Neural cell (in vitro differentiated cells): Measurements from ENCODE around the gene KCNQ1OT1. TPM values are rescaled to one million over a fixed set of nuclear protein-coding genes. Genes with fewer than 3 reads are reported as not detected.

Source experiments
- H2AFZ ChIP-seq: fragments of 200-600, 300-800 bp; sonication (generic), shearing (Covaris generic); 2 replicates; pipeline ENCODE4 v1.6.0; 2014; ENCODE audit warnings: low read depth, mild to moderate bottlenecking, antibody characterized with exemption, low read length, moderate library complexity
- H3F3A ChIP-seq: fragments of 200-600 bp; shearing (Covaris generic); 2 replicates; pipeline ENCODE4 v1.6.1; 2016; ENCODE audit warnings: mild to moderate bottlenecking, moderate library complexity, mixed read lengths, antibody characterized with exemption, low read length; ENCODE audit not compliant: insufficient read depth, poor library complexity, severe bottlenecking
- H3K27ac ChIP-seq: fragments of 200-600, 300-800 bp; sonication (generic), shearing (Covaris generic); 2 replicates; pipeline ENCODE4 v1.5.1; 2014; ENCODE audit warnings: mild to moderate bottlenecking, low read length, moderate library complexity
- H3K27me3 ChIP-seq: fragments of 300-800, 200-600 bp; sonication (generic), shearing (Covaris generic); 2 replicates; pipeline ENCODE4 v1.6.0; 2014; ENCODE audit warnings: mild to moderate bottlenecking, low read depth, low read length, moderate library complexity; ENCODE audit not compliant: insufficient read depth
- H3K36me3 ChIP-seq: fragments of 300-800, 200-600 bp; sonication (generic), shearing (Covaris generic); 2 replicates; pipeline ENCODE4 v1.5.1; 2014; ENCODE audit warnings: mild to moderate bottlenecking, antibody characterized with exemption, low read length, moderate library complexity; ENCODE audit not compliant: insufficient read depth
- H3K4me2 ChIP-seq: fragments of 300-800, 200-600 bp; sonication (generic), shearing (Covaris generic); 2 replicates; pipeline ENCODE4 v1.6.0; 2014; ENCODE audit warnings: mild to moderate bottlenecking, low read length
- H3K4me3 ChIP-seq: fragments of 300-800, 200-600 bp; sonication (generic), shearing (Covaris generic); 2 replicates; pipeline ENCODE4 v1.5.1; 2014; ENCODE audit warnings: mild to moderate bottlenecking, low read length, moderate library complexity
- H3K79me2 ChIP-seq: fragments of 200-600 bp; shearing (Covaris generic); replicated peaks from 2 replicates; pipeline ENCODE4 v1.6.0; 2014; ENCODE audit warnings: mild to moderate bottlenecking, low read length, moderate library complexity; ENCODE audit not compliant: insufficient read depth
- H3K9ac ChIP-seq: fragments of 300-800, 200-600 bp; sonication (generic), shearing (Covaris generic); 2 replicates; pipeline ENCODE4 v1.6.1; 2016; ENCODE audit warnings: mild to moderate bottlenecking, low read length, mixed read lengths
- H3K9me2 ChIP-seq: fragments of 200-600 bp; shearing (Covaris generic); 2 replicates; pipeline ENCODE4 v1.6.1; 2016; ENCODE audit warnings: mild to moderate bottlenecking, low read length, mixed read lengths; ENCODE audit not compliant: insufficient read depth
- H3K9me3 ChIP-seq: fragments of 200-600, 300-800 bp; sonication (generic), shearing (Covaris generic); 2 replicates; pipeline ENCODE4 v1.6.1; 2016; ENCODE audit warnings: mild to moderate bottlenecking, mixed run types, low read length, moderate library complexity, mixed read lengths
- H4K20me1 ChIP-seq: fragments of 200-600 bp; shearing (Covaris generic); 2 replicates; pipeline ENCODE4 v1.6.1; 2016; ENCODE audit warnings: mild to moderate bottlenecking, mixed run types; ENCODE audit not compliant: insufficient read depth
- CTCF ChIP-seq: fragments of 450-650 bp; IDR thresholded peaks from 2 replicates; pipeline ENCODE4 v1.5.1; 2014; ENCODE audit warnings: antibody characterized with exemption, mild to moderate bottlenecking, moderate library complexity; ENCODE audit not compliant: poor library complexity, severe bottlenecking
- EZH2 ChIP-seq: fragments of 200-600, 300-800 bp; shearing (Covaris generic), sonication (generic); IDR thresholded peaks from 2 replicates; pipeline ENCODE4 v1.6.1; 2014; ENCODE audit warnings: antibody characterized with exemption, low read length, borderline replicate concordance, mild to moderate bottlenecking; ENCODE audit not compliant: insufficient read depth, poor library complexity, severe bottlenecking
- MXI1 ChIP-seq: fragments of 450-650 bp; conservative IDR thresholded peaks from 2 replicates; pipeline ENCODE4 v1.6.1; 2014; ENCODE audit warnings: antibody characterized with exemption, mild to moderate bottlenecking; ENCODE audit not compliant: poor library complexity, severe bottlenecking
- POLR2AphosphoS5 ChIP-seq: IDR thresholded peaks from 2 replicates; pipeline ENCODE4 v1.6.1; 2012
- SMC3 ChIP-seq: fragments of 450-650 bp; conservative IDR thresholded peaks from 2 replicates; pipeline ENCODE4 v1.6.1; 2014; ENCODE audit warnings: antibody characterized with exemption, mild to moderate bottlenecking, moderate library complexity; ENCODE audit not compliant: poor library complexity
- TAF1 ChIP-seq: IDR thresholded peaks from 2 replicates; pipeline ENCODE4 v1.6.1; 2012; ENCODE audit warnings: low read depth
- polyA plus RNA-seq: library from polyadenylated mRNA; depleted of rRNA; stranded (reverse); fragments of >200 nt; gene quantifications from 2 replicates; pipeline ENCODE4 v1.2.3, GENCODE V29; 2014
- TF ChIP-seq, protein P1 (sequence below): IDR thresholded peaks from 2 replicates; pipeline ENCODE4 v1.6.1; 2012; ENCODE audit warnings: borderline replicate concordance

KCNQ1OT1 gene
- polyA plus RNA-seq, 1 donor from 2014 or later = 0.12 TPM

DNA sequence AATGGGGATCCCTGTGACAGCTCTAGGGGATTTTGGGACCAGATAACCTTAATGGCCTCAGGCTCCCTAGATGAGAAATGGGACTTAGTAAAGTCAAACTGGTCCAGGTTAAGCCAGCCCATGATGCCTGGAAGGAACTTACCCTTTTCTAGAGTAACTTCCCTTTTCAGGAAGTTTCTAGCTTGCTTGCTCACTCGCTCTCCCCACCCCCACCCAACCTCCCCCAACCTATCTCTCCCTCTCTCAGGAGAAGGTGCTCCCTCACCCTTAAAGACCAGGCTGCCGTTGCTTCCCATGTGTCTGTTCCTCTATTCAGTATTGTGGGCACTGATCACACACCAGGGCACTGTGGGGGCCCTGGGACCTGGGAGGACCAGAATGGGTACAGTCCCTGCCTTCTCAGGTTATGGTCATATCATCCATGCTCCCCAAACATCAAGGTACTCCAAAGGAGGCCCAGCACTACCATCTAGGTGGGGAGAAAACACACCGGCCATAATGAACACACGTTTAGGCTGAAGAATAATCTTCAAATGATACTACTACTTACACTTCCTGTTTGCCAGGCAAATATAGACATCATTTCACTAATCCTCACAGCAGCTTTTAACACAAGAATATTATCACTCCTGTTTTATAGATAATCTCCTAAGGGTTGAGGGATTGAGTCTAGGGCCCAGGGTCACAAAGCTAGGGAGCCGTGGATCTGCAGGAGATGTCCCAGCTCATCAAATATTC lies 18.2 kb downstream of the KCNQ1OT1 start:
- Histone ChIP-seq H3K9ac (no peak overlapping the region), H3K4me2 (no peak overlapping the region), H3K27me3 (no peaks in the 10 kb centered on the region), H3K4me3 (no peak overlapping the region), H4K20me1 (no peaks in the 10 kb centered on the region), H3K36me3 (no peaks in the 10 kb centered on the region), H3K79me2 (no peaks in the 10 kb centered on the region), H3K9me2 (no peaks in the 10 kb centered on the region), H3F3A (no peaks in the 10 kb centered on the region), H2AFZ (no peak overlapping the region), H3K27ac (no peak overlapping the region), H3K9me3 (no peaks in the 10 kb centered on the region)
- no peak for TF ChIP-seq SMC3
- no peak for TF ChIP-seq CTCF
- TF ChIP-seq, protein P1, sequence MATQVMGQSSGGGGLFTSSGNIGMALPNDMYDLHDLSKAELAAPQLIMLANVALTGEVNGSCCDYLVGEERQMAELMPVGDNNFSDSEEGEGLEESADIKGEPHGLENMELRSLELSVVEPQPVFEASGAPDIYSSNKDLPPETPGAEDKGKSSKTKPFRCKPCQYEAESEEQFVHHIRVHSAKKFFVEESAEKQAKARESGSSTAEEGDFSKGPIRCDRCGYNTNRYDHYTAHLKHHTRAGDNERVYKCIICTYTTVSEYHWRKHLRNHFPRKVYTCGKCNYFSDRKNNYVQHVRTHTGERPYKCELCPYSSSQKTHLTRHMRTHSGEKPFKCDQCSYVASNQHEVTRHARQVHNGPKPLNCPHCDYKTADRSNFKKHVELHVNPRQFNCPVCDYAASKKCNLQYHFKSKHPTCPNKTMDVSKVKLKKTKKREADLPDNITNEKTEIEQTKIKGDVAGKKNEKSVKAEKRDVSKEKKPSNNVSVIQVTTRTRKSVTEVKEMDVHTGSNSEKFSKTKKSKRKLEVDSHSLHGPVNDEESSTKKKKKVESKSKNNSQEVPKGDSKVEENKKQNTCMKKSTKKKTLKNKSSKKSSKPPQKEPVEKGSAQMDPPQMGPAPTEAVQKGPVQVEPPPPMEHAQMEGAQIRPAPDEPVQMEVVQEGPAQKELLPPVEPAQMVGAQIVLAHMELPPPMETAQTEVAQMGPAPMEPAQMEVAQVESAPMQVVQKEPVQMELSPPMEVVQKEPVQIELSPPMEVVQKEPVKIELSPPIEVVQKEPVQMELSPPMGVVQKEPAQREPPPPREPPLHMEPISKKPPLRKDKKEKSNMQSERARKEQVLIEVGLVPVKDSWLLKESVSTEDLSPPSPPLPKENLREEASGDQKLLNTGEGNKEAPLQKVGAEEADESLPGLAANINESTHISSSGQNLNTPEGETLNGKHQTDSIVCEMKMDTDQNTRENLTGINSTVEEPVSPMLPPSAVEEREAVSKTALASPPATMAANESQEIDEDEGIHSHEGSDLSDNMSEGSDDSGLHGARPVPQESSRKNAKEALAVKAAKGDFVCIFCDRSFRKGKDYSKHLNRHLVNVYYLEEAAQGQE = no peak

GRCh38 chr11:2679011-2679676 lies 20.6 kb downstream of the KCNQ1OT1 start:
- no peaks in the 10 kb centered on the region for H3K9me2 ChIP-seq
- TF ChIP-seq, protein P1 = no peak
- TF ChIP-seq TAF1 (no peak), CTCF (no peak), EZH2 (no peak), SMC3 (no peak), POLR2AphosphoS5 (no peak), MXI1 (no peak)
- no peak overlapping the region for H3K9ac ChIP-seq
- no peaks in the 10 kb centered on the region for H3K79me2 ChIP-seq
- H3K27me3 ChIP-seq = no peaks in the 10 kb centered on the region
- H3K36me3 ChIP-seq = no peaks in the 10 kb centered on the region
- no peaks in the 10 kb centered on the region for H3F3A ChIP-seq
- no peaks in the 10 kb centered on the region for H3K9me3 ChIP-seq
- H3K4me3 ChIP-seq = no peak overlapping the region
- H4K20me1 ChIP-seq = no peaks in the 10 kb centered on the region
- no peak overlapping the region for H3K4me2 ChIP-seq
- H3K27ac ChIP-seq = no peak overlapping the region
- H2AFZ ChIP-seq = no peak overlapping the region
